ENCODE data around the gene KLK12.

KLK12 gene

GRCh38 chr19:51025401-51025800 lies 9.4 kb downstream of the KLK12 start:
- Mint-ChIP-seq H3K27me3 (ENCODE audit: low read depth) (peaks cover 38% of the 10 kb centered on the region), H3K36me3 (ENCODE audit: low read depth) (no peaks in the 10 kb centered on the region), H3K9me3 (no peaks in the 10 kb centered on the region), H3K27ac (no peak overlapping the region), H3K4me1 (peaks cover 5% of the 10 kb centered on the region), H3K4me3 (no peak overlapping the region)
- no peak for TF ChIP-seq CTCF (IDR thresholded peaks at IDR 0.05; ENCODE audit: unreplicated experiment in 3 of 3)

- Mint-ChIP-seq H3K4me3 (no peak overlapping the region), H3K27me3 (ENCODE audit: low read depth) (peaks cover 43% of the 10 kb centered on the region), H3K9me3 (no peaks in the 10 kb centered on the region), H3K4me1 (peaks cover 8% of the 10 kb centered on the region), H3K36me3 (ENCODE audit: low read depth) (no peaks in the 10 kb centered on the region), H3K27ac (no peak overlapping the region)
- TF ChIP-seq CTCF (IDR thresholded peaks at IDR 0.05; ENCODE audit: unreplicated experiment in 3 of 3): no peak
Measured at GRCh38 chr19:51024924-51025323, 9.9 kb downstream of the KLK12 start.

- H3K4me3 Mint-ChIP-seq: no peak overlapping the region
Measured at GRCh38 chr19:51023946-51024345, 10.9 kb downstream of the KLK12 start.

GRCh38 chr19:51022526-51022925 lies 12.3 kb downstream of the KLK12 start:
- H3K36me3 Mint-ChIP-seq (ENCODE audit: low read depth): no peaks in the 10 kb centered on the region
- no peak overlapping the region for H3K4me3 Mint-ChIP-seq
- no peak for TF ChIP-seq CTCF (IDR thresholded peaks at IDR 0.05; ENCODE audit: unreplicated experiment in 3 of 3)
- H3K27me3 Mint-ChIP-seq (ENCODE audit: low read depth): peaks cover 67% of the 10 kb centered on the region
- no peaks in the 10 kb centered on the region for H3K9me3 Mint-ChIP-seq
- peaks cover 19% of the 10 kb centered on the region for H3K4me1 Mint-ChIP-seq
- no peak overlapping the region for H3K27ac Mint-ChIP-seq

More at GRCh38 chr19:51023946-51024345, 10.9 kb downstream of the KLK12 start:
- no peaks in the 10 kb centered on the region for H3K36me3 Mint-ChIP-seq (ENCODE audit: low read depth)
- no peak overlapping the region for H3K27ac Mint-ChIP-seq
- no peaks in the 10 kb centered on the region for H3K9me3 Mint-ChIP-seq
- H3K4me1 Mint-ChIP-seq: peaks cover 11% of the 10 kb centered on the region
- peaks cover 53% of the 10 kb centered on the region for H3K27me3 Mint-ChIP-seq (ENCODE audit: low read depth)
- no peak for TF ChIP-seq CTCF (IDR thresholded peaks at IDR 0.05; ENCODE audit: unreplicated experiment in 3 of 3)

GRCh38 chr19:51020988-51021651 lies 13.7 kb downstream of the KLK12 start:
- peak; percentile 70 to 80 (median 78) for TF ChIP-seq CTCF (IDR thresholded peaks at IDR 0.05; ENCODE audit: unreplicated experiment in 3 of 3)
- H3K27me3 Mint-ChIP-seq (ENCODE audit: low read depth): peaks cover 80% of the 10 kb centered on the region
- peaks cover under 1% of the 10 kb centered on the region for H3K9me3 Mint-ChIP-seq
- H3K27ac Mint-ChIP-seq: no peak overlapping the region
- peak overlapping the region in 1 of 3 experiments; percentile 30 for H3K4me3 Mint-ChIP-seq
- H3K4me1 Mint-ChIP-seq: peaks cover 19% of the 10 kb centered on the region
- no peaks in the 10 kb centered on the region for H3K36me3 Mint-ChIP-seq (ENCODE audit: low read depth)

- peak within 1 kb of the TSS in 1 of 3 experiments; percentile 7 for H3K27ac Mint-ChIP-seq
- H3K4me3 Mint-ChIP-seq: peak within 1 kb of the TSS; percentile 69 to 75 (median 70)
- no peak for TF ChIP-seq CTCF (IDR thresholded peaks at IDR 0.05; ENCODE audit: unreplicated experiment in 3 of 3)
- H3K4me1 Mint-ChIP-seq: peaks cover 19% of the 10 kb centered on the region
- H3K27me3 Mint-ChIP-seq (ENCODE audit: low read depth): peaks cover 83% of the 10 kb centered on the region
- H3K36me3 Mint-ChIP-seq (ENCODE audit: low read depth): no peaks in the 10 kb centered on the region
- H3K9me3 Mint-ChIP-seq: peaks cover 3% of the 10 kb centered on the region
Measured at GRCh38 chr19:51019544-51019925, 15.3 kb downstream of the KLK12 start, which contains the start of gene KLK10. Gene KLK10 (minus strand): TSS chr19:51019709. CDS start chr19:51019130, 579 bp downstream.
